ENCODE results near the gene IRX5. TPM values are rescaled to one million over a fixed set of nuclear protein-coding genes. Genes with fewer than 3 reads are reported as not detected.

IRX5 gene
- not detected for total RNA-seq

DNA sequence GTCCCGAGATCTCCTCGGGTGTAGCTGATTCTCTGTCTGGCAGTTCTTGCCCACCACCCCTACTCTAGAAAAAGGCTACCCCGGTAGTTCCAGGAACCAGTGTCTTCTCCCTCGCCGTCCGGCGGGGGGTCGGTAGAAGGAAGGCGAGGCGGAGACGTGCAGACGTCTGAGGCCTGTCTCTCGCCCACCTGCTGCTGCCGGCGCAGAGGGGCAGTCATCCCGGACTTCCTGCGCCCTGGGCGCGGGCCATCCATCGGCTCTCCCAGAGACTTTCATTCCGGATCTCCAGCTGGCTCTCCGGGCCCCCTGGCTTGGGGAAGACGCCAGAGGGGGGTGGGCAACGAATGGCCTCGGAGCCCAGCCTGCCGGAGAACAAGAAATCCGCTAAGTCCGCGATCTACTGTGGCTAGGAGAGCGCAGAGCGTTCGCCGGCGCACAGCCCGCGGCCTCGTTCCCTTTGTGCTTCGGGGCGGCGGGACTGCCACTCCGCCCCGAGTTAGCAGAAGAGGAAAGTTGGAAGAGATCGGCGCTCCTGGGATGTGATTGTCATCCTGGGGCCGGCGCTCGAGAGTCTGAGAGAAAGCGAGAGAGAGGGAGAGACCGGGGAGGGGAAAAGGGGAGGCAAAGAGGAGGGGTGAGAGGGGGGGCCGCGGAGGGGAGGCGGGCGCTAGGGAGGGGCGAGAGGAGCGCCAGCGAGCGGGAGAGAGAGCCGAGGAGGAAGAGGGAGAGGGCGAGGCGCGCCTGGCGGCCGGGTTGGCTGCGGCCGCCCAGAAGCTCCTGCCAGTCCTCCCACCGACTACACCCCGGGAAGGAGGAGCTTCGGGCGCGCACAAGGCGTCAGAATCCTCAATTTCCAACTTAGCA, at the start of gene IRX5:
Gene IRX5, plus strand, starts transcription at position 861 of the 864 bp plus-strand sequence. CDS start 334 bp downstream, outside the sequence.

